Neural cell (in vitro differentiated cells): ENCODE measurements around the gene ATP2C2. TPM values are rescaled to one million over a fixed set of nuclear protein-coding genes. Genes with fewer than 3 reads are reported as not detected.

Experiments
- H2AFZ ChIP-seq: fragments of 200-600, 300-800 bp; sonication (generic), shearing (Covaris generic); 2 replicates; pipeline ENCODE4 v1.6.0; 2014; ENCODE audit warnings: low read depth, mild to moderate bottlenecking, antibody characterized with exemption, low read length, moderate library complexity
- H3F3A ChIP-seq: fragments of 200-600 bp; shearing (Covaris generic); 2 replicates; pipeline ENCODE4 v1.6.1; 2016; ENCODE audit warnings: mild to moderate bottlenecking, moderate library complexity, mixed read lengths, antibody characterized with exemption, low read length; ENCODE audit not compliant: insufficient read depth, poor library complexity, severe bottlenecking
- H3K27ac ChIP-seq: fragments of 200-600, 300-800 bp; sonication (generic), shearing (Covaris generic); 2 replicates; pipeline ENCODE4 v1.5.1; 2014; ENCODE audit warnings: mild to moderate bottlenecking, low read length, moderate library complexity
- H3K27me3 ChIP-seq: fragments of 300-800, 200-600 bp; sonication (generic), shearing (Covaris generic); 2 replicates; pipeline ENCODE4 v1.6.0; 2014; ENCODE audit warnings: mild to moderate bottlenecking, low read depth, low read length, moderate library complexity; ENCODE audit not compliant: insufficient read depth
- H3K36me3 ChIP-seq: fragments of 300-800, 200-600 bp; sonication (generic), shearing (Covaris generic); 2 replicates; pipeline ENCODE4 v1.5.1; 2014; ENCODE audit warnings: mild to moderate bottlenecking, antibody characterized with exemption, low read length, moderate library complexity; ENCODE audit not compliant: insufficient read depth
- H3K4me2 ChIP-seq: fragments of 300-800, 200-600 bp; sonication (generic), shearing (Covaris generic); 2 replicates; pipeline ENCODE4 v1.6.0; 2014; ENCODE audit warnings: mild to moderate bottlenecking, low read length
- H3K4me3 ChIP-seq: fragments of 300-800, 200-600 bp; sonication (generic), shearing (Covaris generic); 2 replicates; pipeline ENCODE4 v1.5.1; 2014; ENCODE audit warnings: mild to moderate bottlenecking, low read length, moderate library complexity
- H3K79me2 ChIP-seq: fragments of 200-600 bp; shearing (Covaris generic); replicated peaks from 2 replicates; pipeline ENCODE4 v1.6.0; 2014; ENCODE audit warnings: mild to moderate bottlenecking, low read length, moderate library complexity; ENCODE audit not compliant: insufficient read depth
- H3K9ac ChIP-seq: fragments of 300-800, 200-600 bp; sonication (generic), shearing (Covaris generic); 2 replicates; pipeline ENCODE4 v1.6.1; 2016; ENCODE audit warnings: mild to moderate bottlenecking, low read length, mixed read lengths
- H3K9me2 ChIP-seq: fragments of 200-600 bp; shearing (Covaris generic); 2 replicates; pipeline ENCODE4 v1.6.1; 2016; ENCODE audit warnings: mild to moderate bottlenecking, low read length, mixed read lengths; ENCODE audit not compliant: insufficient read depth
- H3K9me3 ChIP-seq: fragments of 200-600, 300-800 bp; sonication (generic), shearing (Covaris generic); 2 replicates; pipeline ENCODE4 v1.6.1; 2016; ENCODE audit warnings: mild to moderate bottlenecking, mixed run types, low read length, moderate library complexity, mixed read lengths
- H4K20me1 ChIP-seq: fragments of 200-600 bp; shearing (Covaris generic); 2 replicates; pipeline ENCODE4 v1.6.1; 2016; ENCODE audit warnings: mild to moderate bottlenecking, mixed run types; ENCODE audit not compliant: insufficient read depth
- EP300 ChIP-seq: fragments of 450-650 bp; conservative IDR thresholded peaks from 2 replicates; pipeline ENCODE4 v1.6.1; 2014; ENCODE audit warnings: antibody characterized with exemption, mild to moderate bottlenecking, moderate library complexity; ENCODE audit not compliant: poor library complexity, severe bottlenecking
- EZH2 ChIP-seq: fragments of 200-600, 300-800 bp; shearing (Covaris generic), sonication (generic); IDR thresholded peaks from 2 replicates; pipeline ENCODE4 v1.6.1; 2014; ENCODE audit warnings: antibody characterized with exemption, low read length, borderline replicate concordance, mild to moderate bottlenecking; ENCODE audit not compliant: insufficient read depth, poor library complexity, severe bottlenecking
- MXI1 ChIP-seq: fragments of 450-650 bp; conservative IDR thresholded peaks from 2 replicates; pipeline ENCODE4 v1.6.1; 2014; ENCODE audit warnings: antibody characterized with exemption, mild to moderate bottlenecking; ENCODE audit not compliant: poor library complexity, severe bottlenecking
- POLR2AphosphoS5 ChIP-seq: IDR thresholded peaks from 2 replicates; pipeline ENCODE4 v1.6.1; 2012
- RAD21 ChIP-seq: fragments of 450-650 bp; conservative IDR thresholded peaks from 2 replicates; pipeline ENCODE4 v1.6.1; 2014; ENCODE audit warnings: antibody characterized with exemption, mild to moderate bottlenecking, moderate library complexity
- REST ChIP-seq: IDR thresholded peaks from 2 replicates; pipeline ENCODE4 v1.6.1; 2012; ENCODE audit warnings: borderline replicate concordance
- SMC3 ChIP-seq: fragments of 450-650 bp; conservative IDR thresholded peaks from 2 replicates; pipeline ENCODE4 v1.6.1; 2014; ENCODE audit warnings: antibody characterized with exemption, mild to moderate bottlenecking, moderate library complexity; ENCODE audit not compliant: poor library complexity
- TAF1 ChIP-seq: IDR thresholded peaks from 2 replicates; pipeline ENCODE4 v1.6.1; 2012; ENCODE audit warnings: low read depth
- polyA plus RNA-seq: library from polyadenylated mRNA; depleted of rRNA; stranded (reverse); fragments of >200 nt; gene quantifications from 2 replicates; pipeline ENCODE4 v1.2.3, GENCODE V29; 2014
- TF ChIP-seq, protein P1 (sequence below): fragments of 450-650 bp; IDR thresholded peaks from 2 replicates; pipeline ENCODE4 v1.5.1; 2014; ENCODE audit warnings: antibody characterized with exemption, mild to moderate bottlenecking, moderate library complexity; ENCODE audit not compliant: poor library complexity, severe bottlenecking

ATP2C2 gene
- polyA plus RNA-seq, 1 donor from 2014 or later, result not detected

- H3K79me2 ChIP-seq, result no peaks in the 10 kb centered on the region
- TF ChIP-seq EP300 (no peak), TAF1 (no peak), POLR2AphosphoS5 (no peak), EZH2 (no peak)
- no peaks in the 10 kb centered on the region for H3F3A ChIP-seq
- no peak overlapping the region for H3K9ac ChIP-seq
- no peak overlapping the region for H2AFZ ChIP-seq
- H3K4me2 ChIP-seq, result no peak overlapping the region
- no peaks in the 10 kb centered on the region for H3K9me2 ChIP-seq
- H3K4me3 ChIP-seq, result no peak overlapping the region
- no peaks in the 10 kb centered on the region for H3K9me3 ChIP-seq
- no peak overlapping the region for H3K27ac ChIP-seq
- H3K36me3 ChIP-seq, result no peaks in the 10 kb centered on the region
- H3K27me3 ChIP-seq, result no peaks in the 10 kb centered on the region
- no peaks in the 10 kb centered on the region for H4K20me1 ChIP-seq
These were observed 49.1 kb upstream of the ATP2C2 start for GRCh38 chr16:84319146-84319760.

GRCh38 chr16:84320511-84320910, 47.8 kb upstream of the ATP2C2 start:
- Histone ChIP-seq H3K4me2 (no peak overlapping the region), H3K9me2 (no peaks in the 10 kb centered on the region), H3F3A (no peaks in the 10 kb centered on the region), H4K20me1 (no peaks in the 10 kb centered on the region), H2AFZ (no peak overlapping the region), H3K9me3 (no peaks in the 10 kb centered on the region), H3K79me2 (no peaks in the 10 kb centered on the region), H3K36me3 (no peaks in the 10 kb centered on the region), H3K9ac (no peak overlapping the region), H3K27me3 (no peaks in the 10 kb centered on the region), H3K27ac (no peak overlapping the region), H3K4me3 (no peak overlapping the region)
- TF ChIP-seq EZH2, result no peak
- TF ChIP-seq SMC3, result no peak
- TF ChIP-seq POLR2AphosphoS5, result no peak
- no peak for TF ChIP-seq RAD21
- TF ChIP-seq, protein P1, sequence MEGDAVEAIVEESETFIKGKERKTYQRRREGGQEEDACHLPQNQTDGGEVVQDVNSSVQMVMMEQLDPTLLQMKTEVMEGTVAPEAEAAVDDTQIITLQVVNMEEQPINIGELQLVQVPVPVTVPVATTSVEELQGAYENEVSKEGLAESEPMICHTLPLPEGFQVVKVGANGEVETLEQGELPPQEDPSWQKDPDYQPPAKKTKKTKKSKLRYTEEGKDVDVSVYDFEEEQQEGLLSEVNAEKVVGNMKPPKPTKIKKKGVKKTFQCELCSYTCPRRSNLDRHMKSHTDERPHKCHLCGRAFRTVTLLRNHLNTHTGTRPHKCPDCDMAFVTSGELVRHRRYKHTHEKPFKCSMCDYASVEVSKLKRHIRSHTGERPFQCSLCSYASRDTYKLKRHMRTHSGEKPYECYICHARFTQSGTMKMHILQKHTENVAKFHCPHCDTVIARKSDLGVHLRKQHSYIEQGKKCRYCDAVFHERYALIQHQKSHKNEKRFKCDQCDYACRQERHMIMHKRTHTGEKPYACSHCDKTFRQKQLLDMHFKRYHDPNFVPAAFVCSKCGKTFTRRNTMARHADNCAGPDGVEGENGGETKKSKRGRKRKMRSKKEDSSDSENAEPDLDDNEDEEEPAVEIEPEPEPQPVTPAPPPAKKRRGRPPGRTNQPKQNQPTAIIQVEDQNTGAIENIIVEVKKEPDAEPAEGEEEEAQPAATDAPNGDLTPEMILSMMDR, result no peak
- TF ChIP-seq TAF1, result no peak
- no peak for TF ChIP-seq REST
- TF ChIP-seq EP300, result no peak
- TF ChIP-seq MXI1, result no peak
